SJCRH30 (cell line): ENCODE measurements around the gene CTSW. TPM values are rescaled to one million over a fixed set of nuclear protein-coding genes. Genes with fewer than 3 reads are reported as not detected.

Experiments
- DNase-seq, 2 experiments: peaks; one replicate each; pipeline ENCODE4 v3.0.0-alpha.2; 2015 to 2020
- H3K27ac ChIP-seq: fragments of 250-450 bp; sonication (Bioruptor Pico); 2 replicates; pipeline ENCODE4 v1.5.1; 2020; ENCODE audit warnings: mild to moderate bottlenecking, moderate library complexity
- H3K27me3 ChIP-seq: fragments of 250-450 bp; sonication (Bioruptor Pico); 2 replicates; pipeline ENCODE4 v1.5.1; 2020; ENCODE audit warnings: mild to moderate bottlenecking, moderate library complexity
- H3K36me3 ChIP-seq: fragments of 250-450 bp; sonication (Bioruptor Pico); 2 replicates; pipeline ENCODE4 v1.5.1; 2020; ENCODE audit warnings: mild to moderate bottlenecking, moderate library complexity
- H3K4me1 ChIP-seq: fragments of 250-450 bp; sonication (Bioruptor Pico); 2 replicates; pipeline ENCODE4 v1.5.1; 2020; ENCODE audit warnings: mild to moderate bottlenecking, moderate library complexity
- H3K4me3 ChIP-seq: fragments of 250-450 bp; sonication (Bioruptor Pico); 2 replicates; pipeline ENCODE4 v1.5.1; 2020; ENCODE audit warnings: mild to moderate bottlenecking, moderate library complexity
- H3K9me3 ChIP-seq: fragments of 250-450 bp; sonication (Bioruptor Pico); replicated peaks from 2 replicates; pipeline ENCODE4 v1.5.1; 2020; ENCODE audit warnings: mild to moderate bottlenecking, moderate library complexity
- total RNA-seq: library from RNA; depleted of rRNA; stranded (reverse); fragments of >200 nt; shearing (Covaris generic); gene quantifications from 2 replicates; pipeline ENCODE4 v1.2.3, GENCODE V29; 2014

Gene CTSW
- total RNA-seq, 1 experiment from 2014 or later, result not detected

- Histone ChIP-seq H3K36me3 (peaks cover 28% of the 10 kb centered on the region), H3K27me3 (no peaks in the 10 kb centered on the region), H3K4me3 (no peak overlapping the region), H3K9me3 (no peaks in the 10 kb centered on the region), H3K4me1 (peaks cover 5% of the 10 kb centered on the region; the same call in 1 of the 2 replicates), H3K27ac (no peak overlapping the region)
- DNase-seq, result no peak
These were observed 10.7 kb upstream of the CTSW start for GRCh38 chr11:65868907-65869306.

- no peak overlapping the region for H3K27ac ChIP-seq
- H3K9me3 ChIP-seq, result no peaks in the 10 kb centered on the region
- peaks cover 25% of the 10 kb centered on the region for H3K36me3 ChIP-seq
- no peaks in the 10 kb centered on the region for H3K27me3 ChIP-seq
- H3K4me3 ChIP-seq, result no peak overlapping the region
- DNase-seq, result no peak
- H3K4me1 ChIP-seq, result peaks cover 5% of the 10 kb centered on the region; the same call in 1 of the 2 replicates
These were observed 9.9 kb upstream of the CTSW start for GRCh38 chr11:65869643-65870306.

- peaks cover 20% of the 10 kb centered on the region for H3K36me3 ChIP-seq
- no peaks in the 10 kb centered on the region for H3K9me3 ChIP-seq
- H3K27ac ChIP-seq, result no peak overlapping the region
- no peaks in the 10 kb centered on the region for H3K27me3 ChIP-seq
- DNase-seq, result no peak
- H3K4me1 ChIP-seq, result peaks cover 5% of the 10 kb centered on the region; the same call in 1 of the 2 replicates
- no peak overlapping the region for H3K4me3 ChIP-seq
These were observed 9.4 kb upstream of the CTSW start for GRCh38 chr11:65870307-65870658.

- Histone ChIP-seq H3K9me3 (no peaks in the 10 kb centered on the region), H3K4me1 (peaks cover 5% of the 10 kb centered on the region; the same call in 1 of the 2 replicates), H3K4me3 (no peak overlapping the region), H3K27me3 (no peaks in the 10 kb centered on the region), H3K36me3 (peaks cover 14% of the 10 kb centered on the region), H3K27ac (no peak overlapping the region)
- no peak for DNase-seq
These were observed 8.6 kb upstream of the CTSW start for GRCh38 chr11:65870706-65871681.

GRCh38 chr11:65871811-65872548 is 7.7 kb upstream of the CTSW start:
- H3K4me3 ChIP-seq, result peak overlapping the region; percentile 58
- peaks cover 7% of the 10 kb centered on the region for H3K36me3 ChIP-seq
- no peaks in the 10 kb centered on the region for H3K9me3 ChIP-seq
- H3K27me3 ChIP-seq, result no peaks in the 10 kb centered on the region
- peak; percentile 42 to 55 for DNase-seq
- H3K4me1 ChIP-seq, result peaks cover 5% of the 10 kb centered on the region; the same call in 1 of the 2 replicates
- peak overlapping the region; percentile 19; the same call in 1 of the 2 replicates for H3K27ac ChIP-seq

- DNase-seq, result peak; percentile 41 to 42
- Histone ChIP-seq H3K27me3 (no peaks in the 10 kb centered on the region), H3K27ac (peak within 1 kb of the TSS; percentile 19; the same call in 1 of the 2 replicates), H3K4me3 (peak within 1 kb of the TSS; percentile 58), H3K9me3 (no peaks in the 10 kb centered on the region), H3K36me3 (peaks cover 2% of the 10 kb centered on the region), H3K4me1 (peaks cover 5% of the 10 kb centered on the region; the same call in 1 of the 2 replicates)
These were observed 6.9 kb upstream of the CTSW start, which contains the start of gene EFEMP2 for GRCh38 chr11:65872586-65873317. EFEMP2 (minus strand) TSS chr11:65872800; CDS start chr11:65872354, 446 bp downstream.

- Histone ChIP-seq H3K27ac (no peak overlapping the region), H3K4me1 (peaks cover 5% of the 10 kb centered on the region; the same call in 1 of the 2 replicates), H3K4me3 (peak overlapping the region; percentile 58), H3K9me3 (no peaks in the 10 kb centered on the region), H3K36me3 (no peaks in the 10 kb centered on the region), H3K27me3 (no peaks in the 10 kb centered on the region)
- peak; percentile 93 to 95 for DNase-seq
These were observed 6.1 kb upstream of the CTSW start for GRCh38 chr11:65873318-65874156.

GRCh38 chr11:65880027-65880426 is 390 bp downstream of the CTSW start:
- Histone ChIP-seq H3K9me3 (no peaks in the 10 kb centered on the region), H3K27me3 (no peaks in the 10 kb centered on the region), H3K27ac (no peak overlapping the region), H3K4me3 (no peak overlapping the region), H3K36me3 (peaks cover 15% of the 10 kb centered on the region), H3K4me1 (no peaks in the 10 kb centered on the region)
- DNase-seq, result no peak

GRCh38 chr11:65880844-65881421 is 1.3 kb downstream of the CTSW start:
- Histone ChIP-seq H3K4me3 (no peak overlapping the region), H3K36me3 (peaks cover 17% of the 10 kb centered on the region), H3K4me1 (no peaks in the 10 kb centered on the region), H3K9me3 (no peaks in the 10 kb centered on the region), H3K27ac (no peak overlapping the region), H3K27me3 (no peaks in the 10 kb centered on the region)
- no peak for DNase-seq

GRCh38 chr11:65882120-65883057 is 2.8 kb downstream of the CTSW start:
- peaks cover 17% of the 10 kb centered on the region for H3K36me3 ChIP-seq
- no peaks in the 10 kb centered on the region for H3K27me3 ChIP-seq
- H3K4me3 ChIP-seq, result no peak overlapping the region
- no peak overlapping the region for H3K27ac ChIP-seq
- DNase-seq, result no peak
- no peaks in the 10 kb centered on the region for H3K9me3 ChIP-seq
- H3K4me1 ChIP-seq, result no peaks in the 10 kb centered on the region

GRCh38 chr11:65883058-65883761 is 3.6 kb downstream of the CTSW start:
- Histone ChIP-seq H3K4me1 (no peaks in the 10 kb centered on the region), H3K36me3 (peaks cover 17% of the 10 kb centered on the region), H3K27ac (no peak overlapping the region), H3K4me3 (no peak overlapping the region), H3K27me3 (no peaks in the 10 kb centered on the region), H3K9me3 (no peaks in the 10 kb centered on the region)
- DNase-seq, result no peak
